H1 (cell line): ENCODE measurements around the gene ERFE.

ENCODE experiments used
- CBX8 ChIP-seq: fragments of 300-800, 300-1000 bp; sonication (generic); IDR thresholded peaks from 2 replicates; pipeline ENCODE4 v1.7.1; 2016; ENCODE audit warnings: low read depth, low read length, borderline replicate concordance
- CHD2 ChIP-seq: IDR thresholded peaks from 2 replicates; pipeline ENCODE4 v1.6.1; 2012; ENCODE audit warnings: low read length, improper control_type of control experiment
- CTBP2 ChIP-seq: IDR thresholded peaks from 2 replicates; pipeline ENCODE4 v1.7.0; 2011; ENCODE audit warnings: borderline replicate concordance, mild to moderate bottlenecking, moderate library complexity, mixed read lengths, low read length; ENCODE audit not compliant: insufficient read depth, insufficient read length
- CTCF ChIP-seq, 3 experiments: IDR thresholded peaks; 1 replicate in 2 of 3; 2 replicates in 1 of 3; pipeline versions ENCODE4 v1.5.1 to v1.6.1; 2011; ENCODE audit warnings: low read length in 3 of 3, mild to moderate bottlenecking in 3 of 3, inconsistent platforms in 2 of 3, low read depth in 1 of 3, moderate library complexity in 1 of 3; ENCODE audit not compliant: insufficient read depth in 1 of 3; ENCODE audit errors: control extremely low read depth in 1 of 3
- EZH2 ChIP-seq: fragments of 200-600 bp; sonication (generic); IDR thresholded peaks from 2 replicates; pipeline ENCODE4 v1.7.1; 2012; ENCODE audit warnings: low read depth, mild to moderate bottlenecking, moderate library complexity, low read length, inconsistent platforms; ENCODE audit not compliant: severe bottlenecking
- FOSL1 ChIP-seq: IDR thresholded peaks from 2 replicates; pipeline ENCODE4 v1.6.1; 2011; ENCODE audit warnings: mild to moderate bottlenecking, low read depth, low read length, moderate library complexity; ENCODE audit not compliant: insufficient read depth
- KDM1A ChIP-seq: fragments of 200-600, 300-600 bp; sonication (generic); IDR thresholded peaks from 2 replicates; pipeline ENCODE4 v1.7.1; 2016; ENCODE audit warnings: mild to moderate bottlenecking, low read length, borderline replicate concordance
- PHF8 ChIP-seq: fragments of 200-600 bp; sonication (generic); conservative IDR thresholded peaks from 2 replicates; pipeline ENCODE4 v1.7.1; 2012; ENCODE audit warnings: low read depth, mild to moderate bottlenecking, inconsistent platforms, low read length, moderate library complexity
- POLR2A ChIP-seq, 2 experiments: IDR thresholded peaks; 1 replicate in 1 of 2; 2 replicates in 1 of 2; pipeline ENCODE4 v1.6.1; 2011; ENCODE audit warnings: low read depth in 2 of 2, low read length in 2 of 2, mild to moderate bottlenecking in 2 of 2; ENCODE audit errors: control extremely low read depth in 1 of 2
- YY1 ChIP-seq: IDR thresholded peaks from 2 replicates; pipeline ENCODE4 v1.6.1; 2011; ENCODE audit warnings: low read depth, mild to moderate bottlenecking, low read length
- ZNF274 ChIP-seq: IDR thresholded peaks from 2 replicates; pipeline ENCODE4 v1.7.0; 2012; ENCODE audit warnings: low read length, borderline replicate concordance; ENCODE audit errors: extremely low read depth

GRCh38 chr2:238126775-238127164, 32.0 kb upstream of the ERFE start:
- no peak for TF ChIP-seq CTCF (IDR thresholded peaks at IDR 0.05; ENCODE audit: control extremely low read depth in 1 of 3, insufficient read depth in 1 of 3, low read depth in 1 of 3, low read length in 3 of 3)
- no peak for TF ChIP-seq CBX8
- no peak for TF ChIP-seq YY1
- no peak for TF ChIP-seq CHD2
- TF ChIP-seq KDM1A = no peak
- TF ChIP-seq EZH2 = no peak
- TF ChIP-seq POLR2A (IDR thresholded peaks at IDR 0.05; ENCODE audit: control extremely low read depth in 1 of 2, low read depth in 2 of 2, low read length in 2 of 2) = no peak
- no peak for TF ChIP-seq CTBP2
- no peak for TF ChIP-seq FOSL1
- TF ChIP-seq PHF8 = no peak
- no peak for TF ChIP-seq ZNF274
